HEK293 (cell line): ENCODE data around the gene HSD17B10.
A peak's percentile ranks its signal among the peaks of the same experiment; 100 is the strongest.

Experiments
- BCL11A ChIP-seq: fragments of 450-650 bp; formaldehyde crosslinking; IDR thresholded peaks from 2 replicates; pipeline ENCODE4 v1.5.1; 2016; ENCODE audit warnings: low read depth, missing biosample characterization, missing genetic modification characterization
- BCL11B ChIP-seq: fragments of 450-650 bp; formaldehyde crosslinking; IDR thresholded peaks from 2 replicates; pipeline ENCODE4 v1.5.1; 2016; ENCODE audit warnings: low read depth, missing biosample characterization, missing genetic modification characterization
- HOXC10 ChIP-seq: sonication (generic); formaldehyde crosslinking; IDR thresholded peaks from 2 replicates; pipeline ENCODE4 v1.8.1; 2023; ENCODE audit warnings: mild to moderate bottlenecking, missing genetic modification reagents
- SCRT1 ChIP-seq: fragments of 450-650 bp; formaldehyde crosslinking; IDR thresholded peaks from 2 replicates; pipeline ENCODE4 v1.5.1; 2016; ENCODE audit warnings: missing biosample characterization, missing genetic modification characterization, borderline replicate concordance
- YY1 ChIP-seq: fragments of 450-650 bp; formaldehyde crosslinking; IDR thresholded peaks from 2 replicates; pipeline ENCODE4 v1.5.1; 2018; ENCODE audit warnings: missing biosample characterization, missing genetic modification characterization
- ZNF121 ChIP-seq: fragments of 450-650 bp; formaldehyde crosslinking; IDR thresholded peaks from 2 replicates; pipeline ENCODE4 v1.5.1; 2016; ENCODE audit warnings: missing biosample characterization, missing genetic modification characterization
- ZNF133 ChIP-seq: fragments of 450-650 bp; formaldehyde crosslinking; IDR thresholded peaks from 2 replicates; pipeline ENCODE4 v1.5.1; 2016; ENCODE audit warnings: missing biosample characterization, missing genetic modification characterization
- ZNF140 ChIP-seq: fragments of 450-650 bp; formaldehyde crosslinking; IDR thresholded peaks from 2 replicates; pipeline ENCODE4 v1.5.1; 2016; ENCODE audit warnings: missing biosample characterization, missing genetic modification characterization
- ZNF274 ChIP-seq, 2 experiments: fragments of 200-500 bp in 1 of 2; fragments of 450-650 bp in 1 of 2; sonication (Bioruptor generic) in 1 of 2; formaldehyde crosslinking in 1 of 2; IDR thresholded peaks; 2 replicates each; pipeline versions ENCODE4 v1.5.1 to v1.6.1; 2014 to 2016; ENCODE audit warnings: borderline replicate concordance in 1 of 2, inconsistent platforms in 1 of 2, low read length in 1 of 2, missing biosample characterization in 1 of 2, missing genetic modification characterization in 1 of 2
- ZNF366 ChIP-seq: fragments of 450-650 bp; formaldehyde crosslinking; conservative IDR thresholded peaks from 2 replicates; pipeline ENCODE4 v1.5.1; 2016; ENCODE audit warnings: missing biosample characterization, missing genetic modification characterization
- ZNF404 ChIP-seq: fragments of 450-650 bp; formaldehyde crosslinking; IDR thresholded peaks from 2 replicates; pipeline ENCODE4 v1.5.1; 2017; ENCODE audit warnings: missing biosample characterization, missing genetic modification characterization
- ZNF423 ChIP-seq: fragments of 450-650 bp; formaldehyde crosslinking; IDR thresholded peaks from 2 replicates; pipeline ENCODE4 v1.5.1; 2016; ENCODE audit warnings: missing biosample characterization, missing genetic modification characterization
- ZNF510 ChIP-seq: fragments of 450-650 bp; formaldehyde crosslinking; IDR thresholded peaks from 2 replicates; pipeline ENCODE4 v1.5.1; 2018; ENCODE audit warnings: mild to moderate bottlenecking, missing genetic modification characterization, missing biosample characterization; ENCODE audit not compliant: insufficient replicate concordance
- ZNF544 ChIP-seq: fragments of 450-650 bp; formaldehyde crosslinking; IDR thresholded peaks from 2 replicates; pipeline ENCODE4 v1.5.0; 2017; ENCODE audit warnings: missing biosample characterization, missing genetic modification characterization
- ZNF555 ChIP-seq: fragments of 450-650 bp; formaldehyde crosslinking; conservative IDR thresholded peaks from 2 replicates; pipeline ENCODE4 v1.5.1; 2017; ENCODE audit warnings: missing biosample characterization, mild to moderate bottlenecking, missing genetic modification characterization, inconsistent platforms
- ZNF777 ChIP-seq: fragments of 450-650 bp; formaldehyde crosslinking; IDR thresholded peaks from 2 replicates; pipeline ENCODE4 v1.5.1; 2017; ENCODE audit warnings: missing biosample characterization, missing genetic modification characterization, borderline replicate concordance
- TF ChIP-seq, protein P1 (sequence below): fragments of 450-650 bp; formaldehyde crosslinking; IDR thresholded peaks from 2 replicates; pipeline ENCODE4 v1.5.1; 2016; ENCODE audit warnings: missing biosample characterization, missing genetic modification characterization
- TF ChIP-seq, protein P2 (sequence below): fragments of 450-650 bp; formaldehyde crosslinking; IDR thresholded peaks from 2 replicates; pipeline ENCODE4 v1.5.0; 2017; ENCODE audit warnings: missing biosample characterization, missing genetic modification characterization, borderline replicate concordance
- TF ChIP-seq, protein P3 (sequence below): IDR thresholded peaks from 2 replicates; pipeline ENCODE4 v1.6.1; 2011; ENCODE audit warnings: mild to moderate bottlenecking, low read depth, low read length, borderline replicate concordance
- TF ChIP-seq, protein P4 (sequence below): fragments of 450-650 bp; formaldehyde crosslinking; IDR thresholded peaks from 2 replicates; pipeline ENCODE4 v1.5.1; 2016; ENCODE audit warnings: missing biosample characterization, missing genetic modification characterization
- TF ChIP-seq, protein P5 (sequence below): fragments of 450-650 bp; formaldehyde crosslinking; IDR thresholded peaks from 2 replicates; pipeline ENCODE4 v1.5.1; 2016; ENCODE audit warnings: missing biosample characterization, missing genetic modification characterization
- TF ChIP-seq, protein P6 (sequence below): fragments of 450-650 bp; formaldehyde crosslinking; IDR thresholded peaks from 2 replicates; pipeline ENCODE4 v1.5.1; 2016; ENCODE audit warnings: missing biosample characterization, missing genetic modification characterization
- TF ChIP-seq, protein P7 (sequence below): fragments of 450-650 bp; formaldehyde crosslinking; IDR thresholded peaks from 2 replicates; pipeline ENCODE4 v1.5.1; 2016; ENCODE audit warnings: missing biosample characterization, missing genetic modification characterization

Gene HSD17B10

DNA sequence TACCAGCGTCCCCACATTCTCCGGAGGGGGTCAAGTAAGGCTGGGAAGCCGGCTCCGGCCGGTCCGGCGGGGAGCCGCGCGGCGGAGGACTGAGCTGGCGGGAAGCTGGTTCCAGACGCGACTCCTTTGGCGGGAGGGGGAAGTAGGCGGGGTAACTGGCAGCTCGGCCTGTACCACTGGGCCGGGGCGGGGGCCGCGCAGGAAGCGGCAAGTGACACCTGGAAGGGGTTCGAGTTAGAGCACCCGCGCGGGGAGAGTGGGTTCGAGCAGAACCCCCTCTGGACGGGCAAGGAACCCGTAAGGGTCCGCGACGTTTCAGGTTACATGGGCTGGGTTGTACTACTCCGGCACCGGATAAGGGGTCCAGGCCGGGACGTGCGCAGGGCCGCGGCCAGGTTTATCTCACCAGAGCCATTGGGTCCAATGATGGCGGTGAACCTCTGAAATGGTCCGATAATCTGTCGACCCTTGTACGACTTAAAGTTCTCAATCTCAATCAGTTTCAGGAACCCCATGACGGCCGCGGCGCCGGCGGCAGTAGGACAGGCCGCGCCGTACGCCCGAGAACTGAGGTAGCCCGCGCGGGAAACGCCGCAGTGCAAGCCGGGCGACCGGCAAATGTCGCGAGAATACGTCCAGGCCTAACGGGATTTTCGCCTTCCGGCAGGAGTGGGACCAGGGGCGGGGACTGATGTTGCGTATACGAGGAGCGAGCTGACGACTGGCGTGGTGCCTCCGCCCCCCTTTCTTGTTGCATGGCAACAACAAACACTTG is 11.9 kb downstream of the HSD17B10 start, which contains the start of gene SMC1A (continued):
- TF ChIP-seq ZNF404 (tag by site-specific recombination) (no peak), ZNF366 (tag by site-specific recombination) (peak; percentile 44), ZNF555 (tag by site-specific recombination) (no peak), ZNF140 (tag by site-specific recombination) (no peak; the same call in 1 of the 2 replicates), HOXC10 (CRISPR knock-in tag) (no peak; the same call in 1 of the 2 replicates), ZNF423 (tag by site-specific recombination) (no peak), ZNF274 (IDR thresholded peaks at IDR 0.05; ENCODE audit: low read length) (no peak), ZNF274 (tag by site-specific recombination; IDR thresholded peaks at IDR 0.05; ENCODE audit: borderline replicate concordance) (no peak), ZNF133 (tag by site-specific recombination) (peak; percentile 19; the same call in 1 of the 2 replicates), SCRT1 (tag by site-specific recombination) (no peak), BCL11B (peak; percentile 30; the same call in 1 of the 2 replicates), BCL11A (tag by site-specific recombination) (no peak), ZNF121 (peak; percentile 33; the same call in 1 of the 2 replicates), ZNF777 (tag by site-specific recombination) (no peak), ZNF510 (no peak), ZNF544 (tag by site-specific recombination) (no peak), YY1 (peak; percentile 89)
- TF ChIP-seq, protein P1, sequence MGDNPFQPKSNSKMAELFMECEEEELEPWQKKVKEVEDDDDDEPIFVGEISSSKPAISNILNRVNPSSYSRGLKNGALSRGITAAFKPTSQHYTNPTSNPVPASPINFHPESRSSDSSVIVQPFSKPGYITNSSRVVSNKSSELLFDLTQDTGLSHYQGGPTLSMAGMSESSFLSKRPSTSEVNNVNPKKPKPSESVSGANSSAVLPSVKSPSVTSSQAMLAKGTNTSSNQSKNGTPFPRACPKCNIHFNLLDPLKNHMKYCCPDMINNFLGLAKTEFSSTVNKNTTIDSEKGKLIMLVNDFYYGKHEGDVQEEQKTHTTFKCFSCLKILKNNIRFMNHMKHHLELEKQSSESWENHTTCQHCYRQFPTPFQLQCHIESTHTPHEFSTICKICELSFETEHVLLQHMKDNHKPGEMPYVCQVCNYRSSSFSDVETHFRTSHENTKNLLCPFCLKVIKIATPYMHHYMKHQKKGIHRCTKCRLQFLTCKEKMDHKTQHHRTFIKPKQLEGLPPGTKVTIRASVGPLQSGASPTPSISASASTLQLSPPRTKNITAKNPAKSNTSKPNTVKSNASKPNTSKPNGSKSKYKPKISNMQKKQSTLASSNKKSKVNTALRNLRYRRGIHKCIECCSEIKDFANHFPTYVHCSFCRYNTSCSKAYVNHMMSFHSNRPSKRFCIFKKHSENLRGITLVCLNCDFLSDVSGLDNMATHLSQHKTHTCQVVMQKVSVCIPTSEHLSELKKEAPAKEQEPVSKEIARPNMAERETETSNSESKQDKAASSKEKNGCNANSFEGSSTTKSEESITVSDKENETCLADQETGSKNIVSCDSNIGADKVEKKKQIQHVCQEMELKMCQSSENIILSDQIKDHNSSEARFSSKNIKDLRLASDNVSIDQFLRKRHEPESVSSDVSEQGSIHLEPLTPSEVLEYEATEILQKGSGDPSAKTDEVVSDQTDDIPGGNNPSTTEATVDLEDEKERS = 0 out of 2 replicates have a peak, but pooled peaks have one; percentile 48
- TF ChIP-seq, protein P2, sequence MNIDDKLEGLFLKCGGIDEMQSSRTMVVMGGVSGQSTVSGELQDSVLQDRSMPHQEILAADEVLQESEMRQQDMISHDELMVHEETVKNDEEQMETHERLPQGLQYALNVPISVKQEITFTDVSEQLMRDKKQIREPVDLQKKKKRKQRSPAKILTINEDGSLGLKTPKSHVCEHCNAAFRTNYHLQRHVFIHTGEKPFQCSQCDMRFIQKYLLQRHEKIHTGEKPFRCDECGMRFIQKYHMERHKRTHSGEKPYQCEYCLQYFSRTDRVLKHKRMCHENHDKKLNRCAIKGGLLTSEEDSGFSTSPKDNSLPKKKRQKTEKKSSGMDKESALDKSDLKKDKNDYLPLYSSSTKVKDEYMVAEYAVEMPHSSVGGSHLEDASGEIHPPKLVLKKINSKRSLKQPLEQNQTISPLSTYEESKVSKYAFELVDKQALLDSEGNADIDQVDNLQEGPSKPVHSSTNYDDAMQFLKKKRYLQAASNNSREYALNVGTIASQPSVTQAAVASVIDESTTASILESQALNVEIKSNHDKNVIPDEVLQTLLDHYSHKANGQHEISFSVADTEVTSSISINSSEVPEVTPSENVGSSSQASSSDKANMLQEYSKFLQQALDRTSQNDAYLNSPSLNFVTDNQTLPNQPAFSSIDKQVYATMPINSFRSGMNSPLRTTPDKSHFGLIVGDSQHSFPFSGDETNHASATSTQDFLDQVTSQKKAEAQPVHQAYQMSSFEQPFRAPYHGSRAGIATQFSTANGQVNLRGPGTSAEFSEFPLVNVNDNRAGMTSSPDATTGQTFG (tag by site-specific recombination) = no peak
- TF ChIP-seq, protein P3, sequence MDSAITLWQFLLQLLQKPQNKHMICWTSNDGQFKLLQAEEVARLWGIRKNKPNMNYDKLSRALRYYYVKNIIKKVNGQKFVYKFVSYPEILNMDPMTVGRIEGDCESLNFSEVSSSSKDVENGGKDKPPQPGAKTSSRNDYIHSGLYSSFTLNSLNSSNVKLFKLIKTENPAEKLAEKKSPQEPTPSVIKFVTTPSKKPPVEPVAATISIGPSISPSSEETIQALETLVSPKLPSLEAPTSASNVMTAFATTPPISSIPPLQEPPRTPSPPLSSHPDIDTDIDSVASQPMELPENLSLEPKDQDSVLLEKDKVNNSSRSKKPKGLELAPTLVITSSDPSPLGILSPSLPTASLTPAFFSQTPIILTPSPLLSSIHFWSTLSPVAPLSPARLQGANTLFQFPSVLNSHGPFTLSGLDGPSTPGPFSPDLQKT = no peak
- TF ChIP-seq, protein P4, sequence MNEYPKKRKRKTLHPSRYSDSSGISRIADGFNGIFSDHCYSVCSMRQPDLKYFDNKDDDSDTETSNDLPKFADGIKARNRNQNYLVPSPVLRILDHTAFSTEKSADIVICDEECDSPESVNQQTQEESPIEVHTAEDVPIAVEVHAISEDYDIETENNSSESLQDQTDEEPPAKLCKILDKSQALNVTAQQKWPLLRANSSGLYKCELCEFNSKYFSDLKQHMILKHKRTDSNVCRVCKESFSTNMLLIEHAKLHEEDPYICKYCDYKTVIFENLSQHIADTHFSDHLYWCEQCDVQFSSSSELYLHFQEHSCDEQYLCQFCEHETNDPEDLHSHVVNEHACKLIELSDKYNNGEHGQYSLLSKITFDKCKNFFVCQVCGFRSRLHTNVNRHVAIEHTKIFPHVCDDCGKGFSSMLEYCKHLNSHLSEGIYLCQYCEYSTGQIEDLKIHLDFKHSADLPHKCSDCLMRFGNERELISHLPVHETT = peak; percentile 93
- TF ChIP-seq, protein P5, sequence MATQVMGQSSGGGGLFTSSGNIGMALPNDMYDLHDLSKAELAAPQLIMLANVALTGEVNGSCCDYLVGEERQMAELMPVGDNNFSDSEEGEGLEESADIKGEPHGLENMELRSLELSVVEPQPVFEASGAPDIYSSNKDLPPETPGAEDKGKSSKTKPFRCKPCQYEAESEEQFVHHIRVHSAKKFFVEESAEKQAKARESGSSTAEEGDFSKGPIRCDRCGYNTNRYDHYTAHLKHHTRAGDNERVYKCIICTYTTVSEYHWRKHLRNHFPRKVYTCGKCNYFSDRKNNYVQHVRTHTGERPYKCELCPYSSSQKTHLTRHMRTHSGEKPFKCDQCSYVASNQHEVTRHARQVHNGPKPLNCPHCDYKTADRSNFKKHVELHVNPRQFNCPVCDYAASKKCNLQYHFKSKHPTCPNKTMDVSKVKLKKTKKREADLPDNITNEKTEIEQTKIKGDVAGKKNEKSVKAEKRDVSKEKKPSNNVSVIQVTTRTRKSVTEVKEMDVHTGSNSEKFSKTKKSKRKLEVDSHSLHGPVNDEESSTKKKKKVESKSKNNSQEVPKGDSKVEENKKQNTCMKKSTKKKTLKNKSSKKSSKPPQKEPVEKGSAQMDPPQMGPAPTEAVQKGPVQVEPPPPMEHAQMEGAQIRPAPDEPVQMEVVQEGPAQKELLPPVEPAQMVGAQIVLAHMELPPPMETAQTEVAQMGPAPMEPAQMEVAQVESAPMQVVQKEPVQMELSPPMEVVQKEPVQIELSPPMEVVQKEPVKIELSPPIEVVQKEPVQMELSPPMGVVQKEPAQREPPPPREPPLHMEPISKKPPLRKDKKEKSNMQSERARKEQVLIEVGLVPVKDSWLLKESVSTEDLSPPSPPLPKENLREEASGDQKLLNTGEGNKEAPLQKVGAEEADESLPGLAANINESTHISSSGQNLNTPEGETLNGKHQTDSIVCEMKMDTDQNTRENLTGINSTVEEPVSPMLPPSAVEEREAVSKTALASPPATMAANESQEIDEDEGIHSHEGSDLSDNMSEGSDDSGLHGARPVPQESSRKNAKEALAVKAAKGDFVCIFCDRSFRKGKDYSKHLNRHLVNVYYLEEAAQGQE (tag by site-specific recombination) = peak; percentile 54; the same call in 1 of the 2 replicates
- TF ChIP-seq, protein P6, sequence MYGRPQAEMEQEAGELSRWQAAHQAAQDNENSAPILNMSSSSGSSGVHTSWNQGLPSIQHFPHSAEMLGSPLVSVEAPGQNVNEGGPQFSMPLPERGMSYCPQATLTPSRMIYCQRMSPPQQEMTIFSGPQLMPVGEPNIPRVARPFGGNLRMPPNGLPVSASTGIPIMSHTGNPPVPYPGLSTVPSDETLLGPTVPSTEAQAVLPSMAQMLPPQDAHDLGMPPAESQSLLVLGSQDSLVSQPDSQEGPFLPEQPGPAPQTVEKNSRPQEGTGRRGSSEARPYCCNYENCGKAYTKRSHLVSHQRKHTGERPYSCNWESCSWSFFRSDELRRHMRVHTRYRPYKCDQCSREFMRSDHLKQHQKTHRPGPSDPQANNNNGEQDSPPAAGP (tag by site-specific recombination) = peak; percentile 85
- TF ChIP-seq, protein P7, sequence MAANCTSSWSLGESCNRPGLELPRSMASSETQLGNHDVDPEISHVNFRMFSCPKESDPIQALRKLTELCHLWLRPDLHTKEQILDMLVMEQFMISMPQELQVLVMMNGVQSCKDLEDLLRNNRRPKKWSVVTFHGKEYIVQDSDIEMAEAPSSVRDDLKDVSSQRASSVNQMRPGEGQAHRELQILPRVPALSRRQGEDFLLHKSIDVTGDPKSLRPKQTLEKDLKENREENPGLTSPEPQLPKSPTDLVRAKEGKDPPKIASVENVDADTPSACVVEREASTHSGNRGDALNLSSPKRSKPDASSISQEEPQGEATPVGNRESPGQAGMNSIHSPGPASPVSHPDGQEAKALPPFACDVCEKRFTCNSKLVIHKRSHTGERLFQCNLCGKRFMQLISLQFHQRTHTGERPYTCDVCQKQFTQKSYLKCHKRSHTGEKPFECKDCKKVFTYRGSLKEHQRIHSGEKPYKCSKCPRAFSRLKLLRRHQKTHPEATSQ (tag by site-specific recombination) = peak; percentile 96
